ENCODE data around the gene EIF3I.

The EIF3I gene

DNA sequence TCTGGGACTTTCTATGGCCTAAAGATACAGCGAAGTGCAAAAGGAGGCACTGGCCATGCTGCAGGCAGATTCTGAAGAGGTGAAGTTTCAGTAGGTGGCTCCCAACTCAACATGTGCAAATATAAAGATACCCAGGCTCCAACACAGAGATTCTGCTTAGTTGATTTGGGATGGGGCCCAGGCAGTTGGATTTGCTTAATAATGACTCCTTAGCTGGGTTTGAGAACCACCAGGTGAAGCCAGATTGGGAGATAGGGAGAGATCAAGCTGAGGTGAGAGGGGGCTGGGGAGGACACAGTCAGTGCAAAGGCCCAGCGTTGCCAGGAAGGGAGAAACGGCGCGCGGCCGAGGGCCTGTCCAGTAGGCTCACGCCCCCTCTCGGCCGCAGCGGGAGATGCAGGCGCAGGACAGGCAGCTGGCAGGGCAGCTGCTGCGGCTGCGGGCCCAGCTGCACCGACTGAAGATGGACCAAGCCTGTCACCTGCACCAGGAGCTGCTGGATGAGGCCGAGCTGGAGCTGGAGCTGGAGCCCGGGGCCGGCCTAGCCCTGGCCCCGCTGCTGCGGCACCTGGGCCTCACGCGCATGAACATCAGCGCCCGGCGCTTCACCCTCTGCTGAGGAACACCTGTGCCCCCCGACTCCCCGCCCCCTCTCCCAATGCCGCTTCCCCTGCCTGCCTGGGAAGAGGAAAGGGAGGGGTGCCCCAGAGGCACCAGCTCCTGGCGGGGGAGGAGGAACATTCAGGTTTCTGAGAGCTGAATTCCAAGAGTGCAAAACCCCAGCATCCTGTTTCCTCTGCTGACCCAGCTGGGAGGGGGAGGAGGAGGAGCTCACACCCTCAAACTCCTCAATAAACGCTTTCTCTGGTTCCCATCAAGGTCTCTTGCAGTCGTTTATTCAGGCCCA, 26.0 kb downstream of the EIF3I start:
- DNase-seq: peak; percentile 58 to 67 (median 64)
- Histone ChIP-seq H3K36me3 (ENCODE audit: control insufficient read depth in 4 of 4, insufficient read depth in 4 of 4, low read length in 3 of 4) (no peaks in the 10 kb centered on the region), H3K9me3 (ENCODE audit: control extremely low read depth in 1 of 5, control insufficient read depth in 4 of 5, insufficient read depth in 2 of 5, low read depth in 1 of 5, low read length in 4 of 5) (no peaks in the 10 kb centered on the region), H3K4me3 (ENCODE audit: control insufficient read depth in 1 of 7, extremely low read depth in 1 of 7, insufficient read depth in 4 of 7, low read depth in 2 of 7, low read length in 6 of 7) (peak overlapping the region in 3 of 7 experiments; percentile 50 to 54 (median 50)), H3K4me1 (ENCODE audit: control extremely low read depth in 1 of 4, control insufficient read depth in 4 of 4, insufficient read depth in 4 of 4, low read length in 3 of 4) (peaks cover 11 to 64% (median 59%) of the 10 kb centered on the region in 4 experiments), H3K27me3 (replicated peaks in 2 of 5; ENCODE audit: control insufficient read depth in 4 of 5, insufficient read depth in 5 of 5, low read length in 4 of 5) (no peaks in the 10 kb centered on the region), H3K27ac (ENCODE audit: insufficient read depth in 1 of 2, low read depth in 1 of 2, low read length in 2 of 2, poor library complexity in 1 of 2, severe bottlenecking in 2 of 2) (no peak overlapping the region)
- ChIA-PET POLR2A (interaction anchor here (0.6 kb wide), 1 partner anchor 27 kb away, joined by 3 read pairs; no protein-coding TSS in a partner anchor), CTCF (interaction anchor here (0.6 to 4.4 kb wide), 22 partner anchors 8 to 141 kb away, joined by 3 to 40 read pairs (median 4); partner anchors contain the start of genes HDAC1 and KPNA6)
- 9% methylated on average over 15 of the region's 31 CpGs for WGBS (ENCODE audit: insufficient coverage)

DNA sequence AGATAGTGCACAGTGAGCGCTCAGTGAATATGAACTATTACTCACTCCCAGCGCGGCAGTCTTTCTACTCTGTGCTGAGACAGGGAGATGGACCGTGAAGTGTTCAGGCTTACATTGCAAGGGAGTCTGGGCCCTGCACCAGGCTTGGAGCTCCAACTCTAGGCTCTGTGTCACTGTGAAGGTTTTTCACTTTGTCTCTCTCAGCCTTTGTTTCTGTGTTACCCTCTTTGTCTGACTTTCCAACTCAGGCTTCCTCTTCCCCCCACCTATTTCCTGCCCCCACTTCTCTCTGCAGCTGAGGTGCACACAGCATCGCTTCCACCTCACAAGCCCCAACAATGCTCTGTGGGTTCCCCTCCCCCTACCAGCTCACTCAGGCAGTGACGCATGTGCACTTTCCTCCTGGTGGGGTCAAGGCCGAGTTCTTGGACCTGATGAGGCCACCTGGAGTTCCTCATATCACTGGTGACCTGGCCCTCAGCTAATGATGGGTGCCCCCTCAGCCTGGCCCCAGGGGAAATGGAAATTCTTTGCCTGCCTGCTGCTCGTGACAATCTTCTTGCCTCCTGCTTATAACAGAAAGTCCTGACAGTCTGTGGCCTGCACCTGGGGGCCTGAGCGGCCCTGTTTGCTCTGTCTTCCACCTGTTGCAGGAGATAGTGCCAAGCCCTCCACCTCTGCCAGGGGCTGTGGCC, 27.8 kb downstream of the EIF3I start:
- CTCF ChIA-PET: interaction anchor here (0.6 to 4.4 kb wide), 15 partner anchors 8 to 91 kb away, joined by 3 to 40 read pairs (median 9); partner anchors contain the start of gene HDAC1
- DNase-seq: peak; percentile 73 to 91 (median 89)
- peaks cover 11 to 72% (median 65%) of the 10 kb centered on the region in 4 experiments for H3K4me1 ChIP-seq (ENCODE audit: control extremely low read depth in 1 of 4, control insufficient read depth in 4 of 4, insufficient read depth in 4 of 4, low read length in 3 of 4)

DNA sequence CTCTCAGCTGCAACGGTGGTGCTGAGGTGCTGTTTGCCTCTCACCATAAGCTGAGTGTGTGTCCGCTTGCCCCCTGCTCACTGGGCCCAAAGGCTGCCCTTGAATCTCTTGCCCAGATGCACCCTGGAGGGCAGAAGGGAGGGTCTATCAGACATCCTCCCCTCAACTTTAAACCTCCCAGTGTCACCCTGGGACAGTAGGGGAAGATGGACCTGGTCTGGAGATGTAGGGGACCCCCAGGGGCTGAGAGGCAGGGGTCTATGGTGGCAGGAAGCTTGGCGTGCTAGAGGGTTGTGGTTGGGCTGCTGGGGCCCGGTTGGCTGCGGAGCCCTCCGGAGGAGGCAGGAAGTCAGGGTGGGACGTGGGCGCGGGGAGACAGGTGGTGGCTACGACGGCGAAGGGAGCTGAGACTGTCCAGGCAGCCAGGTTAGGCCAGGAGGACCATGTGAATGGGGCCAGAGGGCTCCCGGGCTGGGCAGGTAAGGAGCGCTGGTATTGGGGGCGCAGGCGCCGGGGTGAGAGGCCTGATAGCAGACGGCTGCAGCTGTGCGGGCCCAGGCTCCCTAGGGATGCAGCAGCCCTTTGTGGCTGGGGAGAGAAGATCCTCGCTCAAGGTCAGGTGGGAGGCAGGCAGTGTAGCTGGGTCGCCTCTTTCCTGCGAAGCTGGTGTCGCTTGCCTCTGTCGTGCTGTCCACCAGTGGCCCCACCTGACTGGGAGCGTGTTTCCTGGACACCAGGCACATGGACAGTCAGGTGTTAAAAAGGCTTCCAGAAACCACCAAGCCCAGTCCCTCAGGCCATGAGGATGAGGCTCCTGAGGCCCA, 28.9 kb downstream of the EIF3I start, which contains the start of gene LCK:
Gene LCK, plus strand, starts transcription at position 373 of the 824 bp plus-strand sequence. CDS start 23,065 bp downstream, outside the sequence.
- no peaks in the 10 kb centered on the region for H3K27me3 ChIP-seq (replicated peaks in 2 of 5; ENCODE audit: control insufficient read depth in 4 of 5, insufficient read depth in 5 of 5, low read length in 4 of 5)
- H3K36me3 ChIP-seq (ENCODE audit: control insufficient read depth in 4 of 4, insufficient read depth in 4 of 4, low read length in 3 of 4): no peaks in the 10 kb centered on the region
- H3K9me3 ChIP-seq (ENCODE audit: control extremely low read depth in 1 of 5, control insufficient read depth in 4 of 5, insufficient read depth in 2 of 5, low read depth in 1 of 5, low read length in 4 of 5): no peaks in the 10 kb centered on the region
- DNase-seq: peak in 2 of 3 donors; percentile 53 to 64
- ChIA-PET CTCF (interaction anchor here (0.6 to 4.4 kb wide), 7 partner anchors 9 to 149 kb away, joined by 3 to 40 read pairs (median 4); partner anchors contain the start of gene HDAC1), POLR2A (no interaction called here)
- H3K27ac ChIP-seq (ENCODE audit: insufficient read depth in 1 of 2, low read depth in 1 of 2, low read length in 2 of 2, poor library complexity in 1 of 2, severe bottlenecking in 2 of 2): peak within 1 kb of the TSS; percentile 26 to 70
- H3K4me1 ChIP-seq (ENCODE audit: control extremely low read depth in 1 of 4, control insufficient read depth in 4 of 4, insufficient read depth in 4 of 4, low read length in 3 of 4): peaks cover 11 to 72% (median 65%) of the 10 kb centered on the region in 4 experiments
- WGBS (ENCODE audit: insufficient coverage): 50% methylated on average over 22 of the region's 25 CpGs
- H3K4me3 ChIP-seq (ENCODE audit: control insufficient read depth in 1 of 7, extremely low read depth in 1 of 7, insufficient read depth in 4 of 7, low read depth in 2 of 7, low read length in 6 of 7): peak within 1 kb of the TSS in 4 of 7 experiments; percentile 36 to 62 (median 50)

More for the DNA sequence above, 27.8 kb downstream of the EIF3I start:
- Histone ChIP-seq H3K4me3 (ENCODE audit: control insufficient read depth in 1 of 7, extremely low read depth in 1 of 7, insufficient read depth in 4 of 7, low read depth in 2 of 7, low read length in 6 of 7) (peak overlapping the region in 5 of 7 experiments; percentile 34 to 62 (median 40)), H3K9me3 (ENCODE audit: control extremely low read depth in 1 of 5, control insufficient read depth in 4 of 5, insufficient read depth in 2 of 5, low read depth in 1 of 5, low read length in 4 of 5) (no peaks in the 10 kb centered on the region), H3K27ac (ENCODE audit: insufficient read depth in 1 of 2, low read depth in 1 of 2, low read length in 2 of 2, poor library complexity in 1 of 2, severe bottlenecking in 2 of 2) (peak overlapping the region; percentile 26 to 70), H3K36me3 (ENCODE audit: control insufficient read depth in 4 of 4, insufficient read depth in 4 of 4, low read length in 3 of 4) (no peaks in the 10 kb centered on the region), H3K27me3 (replicated peaks in 2 of 5; ENCODE audit: control insufficient read depth in 4 of 5, insufficient read depth in 5 of 5, low read length in 4 of 5) (no peaks in the 10 kb centered on the region)
- 16% methylated on average over 9 of the region's 9 CpGs for WGBS (ENCODE audit: insufficient coverage)
- POLR2A ChIA-PET: interaction anchor here (0.5 to 1.5 kb wide), 4 partner anchors 9 to 87 kb away, joined by 3 to 5 read pairs (median 4); partner anchors contain the start of gene HDAC1

DNA sequence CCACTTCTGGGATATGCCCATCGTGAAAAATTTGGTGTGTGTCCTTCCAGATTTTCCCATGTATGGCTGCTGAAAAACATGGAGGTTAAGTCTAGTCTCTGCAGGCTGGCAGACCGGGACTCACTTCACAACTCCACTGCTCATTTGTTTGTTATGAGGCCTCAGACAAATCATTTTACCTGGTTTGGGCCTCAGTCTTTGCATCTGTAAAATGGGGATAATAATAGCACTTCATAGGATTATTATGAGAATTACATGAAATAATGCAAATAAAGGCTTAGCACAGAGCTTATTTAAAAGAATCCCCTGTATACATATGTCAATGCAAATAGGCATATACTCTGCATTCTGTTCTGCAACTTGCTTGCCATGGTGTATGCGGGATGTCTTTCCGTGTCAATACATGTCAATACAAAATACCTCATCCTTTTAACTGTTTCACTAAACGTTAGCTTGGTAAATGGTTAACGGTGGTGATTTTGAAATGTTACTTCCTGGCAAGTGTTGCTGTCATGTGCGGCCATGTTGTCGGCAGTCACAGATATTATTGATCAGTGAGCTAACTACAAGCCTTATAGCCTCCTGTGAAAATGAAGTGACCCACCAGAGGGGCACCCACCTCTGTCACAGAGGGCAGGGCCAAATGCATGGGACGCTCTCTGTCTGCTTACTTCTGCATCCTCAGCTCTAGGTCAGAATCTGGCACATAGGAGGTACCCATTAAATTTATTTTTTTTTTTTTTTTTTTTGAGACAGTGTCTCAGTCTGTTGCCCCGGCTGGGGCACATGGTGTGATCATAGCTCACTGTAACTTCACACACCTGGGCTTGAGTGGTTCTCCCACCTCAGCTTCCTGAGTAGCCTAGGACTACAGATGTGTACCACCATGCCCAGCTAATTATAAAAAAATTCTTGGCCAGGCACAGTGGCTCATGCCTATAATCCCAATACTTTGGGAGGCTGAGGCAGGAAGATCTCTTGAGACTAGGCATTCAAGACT, 33.2 kb downstream of the EIF3I start:
- Histone ChIP-seq H3K4me1 (ENCODE audit: control extremely low read depth in 1 of 4, control insufficient read depth in 4 of 4, insufficient read depth in 4 of 4, low read length in 3 of 4) (peaks cover 3 to 34% (median 29%) of the 10 kb centered on the region in 4 experiments), H3K4me3 (ENCODE audit: control insufficient read depth in 1 of 7, extremely low read depth in 1 of 7, insufficient read depth in 4 of 7, low read depth in 2 of 7, low read length in 6 of 7) (no peak overlapping the region), H3K27ac (ENCODE audit: insufficient read depth in 1 of 2, low read depth in 1 of 2, low read length in 2 of 2, poor library complexity in 1 of 2, severe bottlenecking in 2 of 2) (no peak overlapping the region), H3K9me3 (ENCODE audit: control extremely low read depth in 1 of 5, control insufficient read depth in 4 of 5, insufficient read depth in 2 of 5, low read depth in 1 of 5, low read length in 4 of 5) (no peaks in the 10 kb centered on the region), H3K36me3 (ENCODE audit: control insufficient read depth in 4 of 4, insufficient read depth in 4 of 4, low read length in 3 of 4) (no peaks in the 10 kb centered on the region), H3K27me3 (replicated peaks in 2 of 5; ENCODE audit: control insufficient read depth in 4 of 5, insufficient read depth in 5 of 5, low read length in 4 of 5) (no peaks in the 10 kb centered on the region)
- no peak for DNase-seq
- 100% methylated on average over 3 of the region's 10 CpGs for WGBS (ENCODE audit: insufficient coverage)
- ChIA-PET CTCF (interaction anchor here (1.0 to 1.1 kb wide), 3 partner anchors 10 to 40 kb away, joined by 3 to 5 read pairs (median 5); no protein-coding TSS in a partner anchor), POLR2A (no interaction called here)

DNA sequence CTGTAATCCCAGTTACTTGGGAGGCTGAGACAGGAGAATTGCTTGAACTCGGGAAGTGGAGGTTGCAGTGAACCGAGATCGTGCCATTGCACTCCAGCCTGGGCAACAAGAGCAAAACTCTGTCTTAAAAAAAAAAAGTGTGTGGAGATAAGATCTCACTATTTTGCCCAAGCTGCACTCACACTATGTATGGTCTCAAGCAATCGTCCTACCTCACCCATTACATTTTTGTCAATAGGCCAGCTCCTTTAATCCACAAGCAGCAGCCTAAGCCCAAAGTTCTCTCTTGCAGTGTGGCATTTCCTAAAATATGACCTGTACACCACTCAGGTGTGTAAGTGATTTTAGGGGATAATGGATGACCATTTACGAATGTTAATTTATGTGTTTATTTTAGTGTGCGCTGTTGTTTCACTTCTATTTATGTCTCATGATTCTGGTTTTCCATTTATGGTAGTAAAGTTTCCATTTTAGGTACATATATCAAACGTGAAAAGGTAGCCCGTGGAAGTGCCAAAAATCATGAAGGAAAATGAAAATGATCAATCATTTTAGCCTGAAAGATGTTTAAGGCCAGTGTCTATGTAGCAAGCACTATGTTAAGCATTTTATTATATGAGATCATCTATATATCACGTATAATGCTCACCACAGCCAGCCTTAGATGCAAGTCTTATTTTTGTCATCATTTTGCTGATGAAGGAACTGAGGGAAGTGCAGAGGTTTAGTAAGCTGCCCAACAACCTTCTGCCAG, 34.4 kb downstream of the EIF3I start:
- no peaks in the 10 kb centered on the region for H3K27me3 ChIP-seq (replicated peaks in 2 of 5; ENCODE audit: control insufficient read depth in 4 of 5, insufficient read depth in 5 of 5, low read length in 4 of 5)
- 91% methylated on average over 4 of the region's 9 CpGs for WGBS (ENCODE audit: insufficient coverage)
- H3K4me1 ChIP-seq (ENCODE audit: control extremely low read depth in 1 of 4, control insufficient read depth in 4 of 4, insufficient read depth in 4 of 4, low read length in 3 of 4): peaks cover 0 to 22% (median 16%) of the 10 kb centered on the region in 4 experiments
- no peak for DNase-seq
- POLR2A ChIA-PET: no interaction called here
- CTCF ChIA-PET: interaction anchor here (0.6 to 3.2 kb wide), 4 partner anchors 9 to 559 kb away, joined by 4 to 16 read pairs (median 5); partner anchors contain the start of gene FAM167B
- H3K36me3 ChIP-seq (ENCODE audit: control insufficient read depth in 4 of 4, insufficient read depth in 4 of 4, low read length in 3 of 4): no peaks in the 10 kb centered on the region
- H3K27ac ChIP-seq (ENCODE audit: insufficient read depth in 1 of 2, low read depth in 1 of 2, low read length in 2 of 2, poor library complexity in 1 of 2, severe bottlenecking in 2 of 2): no peak overlapping the region
- H3K9me3 ChIP-seq (ENCODE audit: control extremely low read depth in 1 of 5, control insufficient read depth in 4 of 5, insufficient read depth in 2 of 5, low read depth in 1 of 5, low read length in 4 of 5): no peaks in the 10 kb centered on the region
- H3K4me3 ChIP-seq (ENCODE audit: control insufficient read depth in 1 of 7, extremely low read depth in 1 of 7, insufficient read depth in 4 of 7, low read depth in 2 of 7, low read length in 6 of 7): no peak overlapping the region

Data from common myeloid progenitor, CD34-positive (primary cell).